SK-N-MC (cell line): ENCODE data around the gene SYCE3.

Experiments used
- EZH2 ChIP-seq: fragments of 200-600 bp; sonication (generic); IDR thresholded peaks from one replicate; pipeline ENCODE4 v1.6.1; 2017; ENCODE audit warnings: antibody characterized with exemption
- FOXP2 ChIP-seq: optimal IDR thresholded peaks from 2 replicates; pipeline ENCODE3; 2011; ENCODE audit warnings: mild to moderate bottlenecking, moderate library complexity; ENCODE audit not compliant: insufficient read depth; ENCODE audit errors: extremely low read length, control extremely low read depth
- POLR2AphosphoS5 ChIP-seq: IDR thresholded peaks from 2 replicates; pipeline ENCODE4 v1.6.1; 2012; ENCODE audit warnings: mild to moderate bottlenecking, low read depth, low read length, borderline replicate concordance

- TF ChIP-seq EZH2 (no peak), POLR2AphosphoS5 (no peak), FOXP2 (no peak)
Observed at GRCh38 chr22:50548040-50548920, 14.4 kb downstream of the SYCE3 start.
